HUES6 (cell line): Measurements from ENCODE around the gene GRK5.

Source experiments
- H3K27ac ChIP-seq: 2 replicates; pipeline ENCODE4 v1.7.0; 2013; ENCODE audit warnings: low read depth, mild to moderate bottlenecking, low read length, inconsistent platforms
- H3K27me3 ChIP-seq: 2 replicates; pipeline ENCODE4 v1.6.1; 2013; ENCODE audit warnings: low read length; ENCODE audit not compliant: control insufficient read depth, insufficient read depth
- H3K36me3 ChIP-seq: 2 replicates; pipeline ENCODE4 v1.6.1; 2013; ENCODE audit warnings: low read length; ENCODE audit not compliant: control insufficient read depth, insufficient read depth
- H3K4me1 ChIP-seq: 2 replicates; pipeline ENCODE4 v1.6.1; 2013; ENCODE audit warnings: low read length; ENCODE audit not compliant: control insufficient read depth, insufficient read depth
- H3K4me3 ChIP-seq: 2 replicates; pipeline ENCODE4 v1.5.1; 2013; ENCODE audit warnings: low read depth, low read length
- H3K9ac ChIP-seq: one replicate; pipeline ENCODE4 v1.6.1; 2013; ENCODE audit warnings: mild to moderate bottlenecking, low read length
- H3K9me3 ChIP-seq: 2 replicates; pipeline ENCODE4 v1.6.1; 2013; ENCODE audit warnings: low read depth, low read length; ENCODE audit not compliant: control insufficient read depth, insufficient read depth

GRK5 gene

GRCh38 chr10:119352807-119353206, 145.4 kb downstream of the GRK5 start:
- Histone ChIP-seq H3K27ac (no peak overlapping the region), H3K4me1 (peaks cover 4% of the 10 kb centered on the region; the same call in 1 of the 2 replicates), H3K4me3 (no peak overlapping the region), H3K9ac (no peak overlapping the region), H3K27me3 (no peaks in the 10 kb centered on the region), H3K36me3 (no peaks in the 10 kb centered on the region), H3K9me3 (peaks cover 43% of the 10 kb centered on the region)

GRCh38 chr10:119353421-119353820, 146.1 kb downstream of the GRK5 start:
- H3K27me3 ChIP-seq = no peaks in the 10 kb centered on the region
- no peak overlapping the region for H3K27ac ChIP-seq
- no peaks in the 10 kb centered on the region for H3K36me3 ChIP-seq
- H3K4me1 ChIP-seq = peaks cover 4% of the 10 kb centered on the region; the same call in 1 of the 2 replicates
- peaks cover 43% of the 10 kb centered on the region for H3K9me3 ChIP-seq
- no peak overlapping the region for H3K9ac ChIP-seq
- no peak overlapping the region for H3K4me3 ChIP-seq

- Histone ChIP-seq H3K4me3 (no peak overlapping the region), H3K36me3 (no peaks in the 10 kb centered on the region), H3K9me3 (peaks cover 39% of the 10 kb centered on the region), H3K27ac (no peak overlapping the region), H3K27me3 (no peaks in the 10 kb centered on the region), H3K4me1 (no peaks in the 10 kb centered on the region), H3K9ac (no peak overlapping the region)
These were observed 148.6 kb downstream of the GRK5 start for GRCh38 chr10:119355930-119356329.

- H3K4me1 ChIP-seq = no peaks in the 10 kb centered on the region
- H3K27ac ChIP-seq = no peak overlapping the region
- H3K9me3 ChIP-seq = peaks cover 24% of the 10 kb centered on the region
- no peaks in the 10 kb centered on the region for H3K36me3 ChIP-seq
- H3K9ac ChIP-seq = no peak overlapping the region
- H3K4me3 ChIP-seq = no peak overlapping the region
- no peaks in the 10 kb centered on the region for H3K27me3 ChIP-seq
These were observed 150.2 kb downstream of the GRK5 start for GRCh38 chr10:119357412-119358151.

GRCh38 chr10:119358152-119358512, 150.8 kb downstream of the GRK5 start:
- peaks cover 22% of the 10 kb centered on the region for H3K9me3 ChIP-seq
- H3K27me3 ChIP-seq = no peaks in the 10 kb centered on the region
- H3K4me1 ChIP-seq = no peaks in the 10 kb centered on the region
- no peak overlapping the region for H3K9ac ChIP-seq
- H3K36me3 ChIP-seq = no peaks in the 10 kb centered on the region
- H3K4me3 ChIP-seq = no peak overlapping the region
- no peak overlapping the region for H3K27ac ChIP-seq

- H3K36me3 ChIP-seq = no peaks in the 10 kb centered on the region
- peaks cover 22% of the 10 kb centered on the region for H3K9me3 ChIP-seq
- no peak overlapping the region for H3K27ac ChIP-seq
- no peak overlapping the region for H3K4me3 ChIP-seq
- H3K4me1 ChIP-seq = no peaks in the 10 kb centered on the region
- no peaks in the 10 kb centered on the region for H3K27me3 ChIP-seq
- H3K9ac ChIP-seq = no peak overlapping the region
These were observed 151.2 kb downstream of the GRK5 start for GRCh38 chr10:119358567-119358966.

GRCh38 chr10:119359025-119359424, 151.7 kb downstream of the GRK5 start:
- Histone ChIP-seq H3K27ac (no peak overlapping the region), H3K9ac (no peak overlapping the region), H3K36me3 (no peaks in the 10 kb centered on the region), H3K4me3 (no peak overlapping the region), H3K27me3 (no peaks in the 10 kb centered on the region), H3K4me1 (no peaks in the 10 kb centered on the region), H3K9me3 (peaks cover 22% of the 10 kb centered on the region)

GRCh38 chr10:119360181-119360921, 153.0 kb downstream of the GRK5 start:
- Histone ChIP-seq H3K9ac (no peak overlapping the region), H3K27me3 (no peaks in the 10 kb centered on the region), H3K4me3 (no peak overlapping the region), H3K9me3 (peaks cover 22% of the 10 kb centered on the region), H3K27ac (no peak overlapping the region), H3K36me3 (no peaks in the 10 kb centered on the region), H3K4me1 (no peaks in the 10 kb centered on the region)

GRCh38 chr10:119361037-119361436, 153.7 kb downstream of the GRK5 start:
- Histone ChIP-seq H3K9ac (no peak overlapping the region), H3K4me1 (peaks cover 5% of the 10 kb centered on the region; the same call in 1 of the 2 replicates), H3K4me3 (no peak overlapping the region), H3K27ac (no peak overlapping the region), H3K9me3 (peaks cover 16% of the 10 kb centered on the region), H3K36me3 (no peaks in the 10 kb centered on the region), H3K27me3 (no peaks in the 10 kb centered on the region)

GRCh38 chr10:119362122-119362521, 154.8 kb downstream of the GRK5 start:
- no peak overlapping the region for H3K27ac ChIP-seq
- no peaks in the 10 kb centered on the region for H3K27me3 ChIP-seq
- H3K4me1 ChIP-seq = peaks cover 12% of the 10 kb centered on the region; the same call in 1 of the 2 replicates

More at GRCh38 chr10:119362122-119362521, 154.8 kb downstream of the GRK5 start:
- Histone ChIP-seq H3K9ac (no peak overlapping the region), H3K4me3 (no peak overlapping the region), H3K36me3 (no peaks in the 10 kb centered on the region), H3K9me3 (peaks cover 5% of the 10 kb centered on the region; the same call in 1 of the 2 replicates)
